ENCODE data around the gene HSDL1. TPM values are rescaled to one million over a fixed set of nuclear protein-coding genes. Genes with fewer than 3 reads are reported as not detected.

The HSDL1 gene
- polyA plus RNA-seq, 2 of the 4 experiments (the other 2 are of a cell fraction): 17.9 to 24.9 TPM

DNA sequence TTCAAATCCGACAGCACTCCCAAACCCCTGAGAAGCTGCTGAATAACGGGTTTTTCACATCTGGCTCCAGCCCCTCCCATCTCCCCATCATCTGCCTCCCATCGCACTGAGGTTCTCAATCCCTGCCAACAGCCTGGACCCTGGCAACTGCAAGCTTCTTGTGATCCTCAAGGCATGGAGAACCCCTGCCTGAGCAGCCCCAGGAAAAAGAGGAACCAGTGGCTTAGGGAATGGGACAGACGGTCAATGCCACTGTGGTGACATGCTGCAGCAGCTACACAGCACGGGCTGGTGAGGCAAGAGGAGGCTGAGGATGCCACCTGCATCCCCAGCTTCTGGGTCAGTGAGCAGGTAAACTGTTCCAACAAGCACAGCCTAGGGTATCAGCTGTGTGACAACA lies 25.0 kb downstream of the HSDL1 start:
- Histone ChIP-seq H3K27ac (no peak overlapping the region), H3K4me1 (peaks cover 6% of the 10 kb centered on the region), H3K4me2 (no peak overlapping the region), H3K9me3 (no peaks in the 10 kb centered on the region), H3K4me3 (no peak overlapping the region)
- TF ChIP-seq, protein P1, sequence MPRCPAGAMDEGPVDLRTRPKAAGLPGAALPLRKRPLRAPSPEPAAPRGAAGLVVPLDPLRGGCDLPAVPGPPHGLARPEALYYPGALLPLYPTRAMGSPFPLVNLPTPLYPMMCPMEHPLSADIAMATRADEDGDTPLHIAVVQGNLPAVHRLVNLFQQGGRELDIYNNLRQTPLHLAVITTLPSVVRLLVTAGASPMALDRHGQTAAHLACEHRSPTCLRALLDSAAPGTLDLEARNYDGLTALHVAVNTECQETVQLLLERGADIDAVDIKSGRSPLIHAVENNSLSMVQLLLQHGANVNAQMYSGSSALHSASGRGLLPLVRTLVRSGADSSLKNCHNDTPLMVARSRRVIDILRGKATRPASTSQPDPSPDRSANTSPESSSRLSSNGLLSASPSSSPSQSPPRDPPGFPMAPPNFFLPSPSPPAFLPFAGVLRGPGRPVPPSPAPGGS (IDR thresholded peaks at IDR 0.05): no peak
- TF ChIP-seq BHLHE40 (IDR thresholded peaks at IDR 0.05; ENCODE audit: low read depth, low read length): no peak
- TF ChIP-seq RAD21 (conservative IDR thresholded peaks at IDR 0.05 in 1 of 2, IDR thresholded peaks at IDR 0.05 in 1 of 2): no peak
- no peak for TF ChIP-seq NPAS2 (CRISPR knock-in tag; IDR thresholded peaks at IDR 0.05; ENCODE audit: borderline replicate concordance)
- no peak for TF ChIP-seq SMC3 (IDR thresholded peaks at IDR 0.05)
- TF ChIP-seq CBX8 (IDR thresholded peaks at IDR 0.05): no peak
- TF ChIP-seq, protein P2, sequence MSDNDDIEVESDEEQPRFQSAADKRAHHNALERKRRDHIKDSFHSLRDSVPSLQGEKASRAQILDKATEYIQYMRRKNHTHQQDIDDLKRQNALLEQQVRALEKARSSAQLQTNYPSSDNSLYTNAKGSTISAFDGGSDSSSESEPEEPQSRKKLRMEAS (IDR thresholded peaks at IDR 0.05): no peak
- no peak for TF ChIP-seq EP300 (IDR thresholded peaks at IDR 0.05)
- TF ChIP-seq, protein P3, sequence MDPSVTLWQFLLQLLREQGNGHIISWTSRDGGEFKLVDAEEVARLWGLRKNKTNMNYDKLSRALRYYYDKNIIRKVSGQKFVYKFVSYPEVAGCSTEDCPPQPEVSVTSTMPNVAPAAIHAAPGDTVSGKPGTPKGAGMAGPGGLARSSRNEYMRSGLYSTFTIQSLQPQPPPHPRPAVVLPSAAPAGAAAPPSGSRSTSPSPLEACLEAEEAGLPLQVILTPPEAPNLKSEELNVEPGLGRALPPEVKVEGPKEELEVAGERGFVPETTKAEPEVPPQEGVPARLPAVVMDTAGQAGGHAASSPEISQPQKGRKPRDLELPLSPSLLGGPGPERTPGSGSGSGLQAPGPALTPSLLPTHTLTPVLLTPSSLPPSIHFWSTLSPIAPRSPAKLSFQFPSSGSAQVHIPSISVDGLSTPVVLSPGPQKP (IDR thresholded peaks at IDR 0.05; ENCODE audit: low read depth, low read length): no peak
- TF ChIP-seq CBX2 (IDR thresholded peaks at IDR 0.05; ENCODE audit: borderline replicate concordance, low read depth): no peak
- no peak for TF ChIP-seq ZFP36 (IDR thresholded peaks at IDR 0.05; ENCODE audit: borderline replicate concordance, partially characterized antibody)
- TF ChIP-seq, protein P4, sequence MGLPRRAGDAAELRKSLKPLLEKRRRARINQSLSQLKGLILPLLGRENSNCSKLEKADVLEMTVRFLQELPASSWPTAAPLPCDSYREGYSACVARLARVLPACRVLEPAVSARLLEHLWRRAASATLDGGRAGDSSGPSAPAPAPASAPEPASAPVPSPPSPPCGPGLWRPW (IDR thresholded peaks at IDR 0.05): no peak
- TF ChIP-seq SREBF2 (IDR thresholded peaks at IDR 0.05): no peak
- no peak for TF ChIP-seq KDM5A (IDR thresholded peaks at IDR 0.05)
- TF ChIP-seq ATOH8 (CRISPR knock-in tag; IDR thresholded peaks at IDR 0.05; ENCODE audit: low read depth): no peak
- no peak for TF ChIP-seq EHF (CRISPR knock-in tag; IDR thresholded peaks at IDR 0.05)
- TF ChIP-seq HOXA7 (CRISPR knock-in tag; IDR thresholded peaks at IDR 0.05): no peak
- no peak for TF ChIP-seq REST (IDR thresholded peaks at IDR 0.05)
- ChIA-PET POLR2A (no interaction called here), CTCF (interaction anchor here (0.6 to 1.5 kb wide), 4 partner anchors 19 to 365 kb away, joined by 3 to 4 read pairs (median 3); no protein-coding TSS in a partner anchor)
- DNase-seq (ENCODE audit: low read depth in 1 of 2, low spot score in 1 of 2): no peak
- 91% methylated on average over 5 of the region's 5 CpGs for WGBS (ENCODE audit: missing lambda C conversion rate)
- FAIRE-seq: no peak
- ATAC-seq: no peak

GRCh38 chr16:84119368-84119767 lies 25.6 kb downstream of the HSDL1 start:
- Histone ChIP-seq H3K4me3 (no peak overlapping the region), H3K4me2 (no peak overlapping the region), H3K27ac (no peak overlapping the region), H3K4me1 (peaks cover 8% of the 10 kb centered on the region), H3K9me3 (no peaks in the 10 kb centered on the region)
- DNase-seq (ENCODE audit: low read depth in 1 of 2, low spot score in 1 of 2) (no peak), ATAC-seq (no peak), FAIRE-seq (no peak)
- ChIA-PET POLR2A (no interaction called here), CTCF (interaction anchor here (1.2 to 3.3 kb wide), 6 partner anchors 18 to 365 kb away, joined by 3 to 13 read pairs (median 4); partner anchors contain the start of gene TAF1C)
- 78% methylated on average over 11 of the region's 13 CpGs for WGBS (ENCODE audit: missing lambda C conversion rate)
- no peak for TF ChIP-seq ZNF302 (CRISPR knock-in tag; IDR thresholded peaks at IDR 0.05)
- no peak for TF ChIP-seq JUN (IDR thresholded peaks at IDR 0.05)
- TF ChIP-seq, protein P5, sequence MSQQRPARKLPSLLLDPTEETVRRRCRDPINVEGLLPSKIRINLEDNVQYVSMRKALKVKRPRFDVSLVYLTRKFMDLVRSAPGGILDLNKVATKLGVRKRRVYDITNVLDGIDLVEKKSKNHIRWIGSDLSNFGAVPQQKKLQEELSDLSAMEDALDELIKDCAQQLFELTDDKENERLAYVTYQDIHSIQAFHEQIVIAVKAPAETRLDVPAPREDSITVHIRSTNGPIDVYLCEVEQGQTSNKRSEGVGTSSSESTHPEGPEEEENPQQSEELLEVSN (IDR thresholded peaks at IDR 0.05; ENCODE audit: borderline replicate concordance, low read depth): no peak
- no peak for TF ChIP-seq MAFK (IDR thresholded peaks at IDR 0.05; ENCODE audit: partially characterized antibody)
- TF ChIP-seq, protein P1 (IDR thresholded peaks at IDR 0.05): no peak
- no peak for TF ChIP-seq EP300 (IDR thresholded peaks at IDR 0.05)
- TF ChIP-seq PBX3 (IDR thresholded peaks at IDR 0.05): no peak
- no peak for TF ChIP-seq NR3C1 (IDR thresholded peaks at IDR 0.05)
- TF ChIP-seq RNF2 (IDR thresholded peaks at IDR 0.05; ENCODE audit: borderline replicate concordance, low read depth): no peak
- no peak for TF ChIP-seq CBX2 (IDR thresholded peaks at IDR 0.05; ENCODE audit: borderline replicate concordance, low read depth)
- TF ChIP-seq EHMT2 (IDR thresholded peaks at IDR 0.05; ENCODE audit: low read depth): no peak
- no peak for TF ChIP-seq EHF (CRISPR knock-in tag; IDR thresholded peaks at IDR 0.05)
- TF ChIP-seq HEYL (CRISPR knock-in tag; IDR thresholded peaks at IDR 0.05): no peak
- TF ChIP-seq GATA3 (IDR thresholded peaks at IDR 0.05; ENCODE audit: borderline replicate concordance): no peak
